ENCODE results near the gene HOXD11. TPM values are rescaled to one million over a fixed set of nuclear protein-coding genes. Genes with fewer than 3 reads are reported as not detected.
A peak's percentile ranks its signal among the peaks of the same experiment; 100 is the strongest.

The HOXD11 gene
- polyA plus RNA-seq, 4 donors, result 46.0 to 89.2 (median 64.9) TPM

DNA sequence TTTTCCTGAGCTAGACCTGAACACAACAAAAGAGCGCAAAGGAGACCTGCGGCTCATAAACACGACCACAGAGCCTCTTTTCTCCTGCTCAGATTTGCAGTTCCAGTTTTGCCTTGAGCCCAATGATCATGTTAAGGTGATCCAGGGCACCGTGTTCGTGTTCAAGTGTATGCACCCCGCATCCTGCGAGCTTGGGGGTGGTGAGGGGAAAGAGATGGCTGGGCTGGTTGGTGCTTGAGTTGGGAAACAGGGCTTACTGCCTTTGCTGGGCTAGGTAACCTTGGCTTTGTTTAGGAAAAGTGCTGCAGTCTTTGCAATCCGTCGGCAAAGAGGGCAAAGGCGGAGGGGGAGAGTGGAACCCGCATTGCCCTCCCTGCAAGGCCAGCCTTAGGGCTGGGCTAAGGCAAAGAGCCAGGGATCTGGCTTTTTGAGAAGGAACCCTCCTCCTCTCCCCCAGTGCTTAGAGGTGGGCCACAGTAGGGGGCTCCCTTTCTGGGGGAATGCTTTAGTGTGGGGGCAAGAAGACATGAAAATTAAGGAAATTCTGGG lies 10.8 kb downstream of the HOXD11 start:
- DNase-seq (ENCODE audit: low read depth in 4 of 4, low spot score in 2 of 4), result no peak

DNA sequence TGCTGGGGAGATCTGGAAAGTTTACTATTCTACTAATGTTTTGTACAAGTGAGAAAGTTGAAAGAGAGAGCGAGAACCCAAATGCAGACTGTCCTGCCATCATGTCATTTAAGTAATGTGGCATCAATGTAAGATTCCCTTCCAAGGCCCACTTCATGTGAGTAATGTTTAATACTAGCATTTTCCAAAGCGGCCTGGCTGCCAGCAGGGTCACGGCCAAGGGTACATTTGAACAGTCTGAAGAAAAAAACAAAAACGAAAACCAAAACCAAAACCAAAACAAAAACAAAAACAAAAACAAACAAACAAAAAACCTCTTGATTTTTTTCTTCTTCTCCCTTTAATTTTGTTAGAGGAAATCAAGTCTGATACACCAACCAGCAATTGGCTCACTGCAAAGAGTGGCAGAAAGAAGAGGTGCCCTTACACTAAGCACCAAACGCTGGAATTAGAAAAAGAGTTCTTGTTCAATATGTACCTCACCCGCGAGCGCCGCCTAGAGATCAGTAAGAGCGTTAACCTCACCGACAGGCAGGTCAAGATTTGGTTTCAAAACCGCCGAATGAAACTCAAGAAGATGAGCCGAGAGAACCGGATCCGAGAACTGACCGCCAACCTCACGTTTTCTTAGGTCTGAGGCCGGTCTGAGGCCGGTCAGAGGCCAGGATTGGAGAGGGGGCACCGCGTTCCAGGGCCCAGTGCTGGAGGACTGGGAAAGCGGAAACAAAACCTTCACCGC lies 11.7 kb downstream of the HOXD11 start:
- peak in 1 of 4 donors; percentile 91 for DNase-seq (ENCODE audit: low read depth in 4 of 4, low spot score in 2 of 4)

DNA sequence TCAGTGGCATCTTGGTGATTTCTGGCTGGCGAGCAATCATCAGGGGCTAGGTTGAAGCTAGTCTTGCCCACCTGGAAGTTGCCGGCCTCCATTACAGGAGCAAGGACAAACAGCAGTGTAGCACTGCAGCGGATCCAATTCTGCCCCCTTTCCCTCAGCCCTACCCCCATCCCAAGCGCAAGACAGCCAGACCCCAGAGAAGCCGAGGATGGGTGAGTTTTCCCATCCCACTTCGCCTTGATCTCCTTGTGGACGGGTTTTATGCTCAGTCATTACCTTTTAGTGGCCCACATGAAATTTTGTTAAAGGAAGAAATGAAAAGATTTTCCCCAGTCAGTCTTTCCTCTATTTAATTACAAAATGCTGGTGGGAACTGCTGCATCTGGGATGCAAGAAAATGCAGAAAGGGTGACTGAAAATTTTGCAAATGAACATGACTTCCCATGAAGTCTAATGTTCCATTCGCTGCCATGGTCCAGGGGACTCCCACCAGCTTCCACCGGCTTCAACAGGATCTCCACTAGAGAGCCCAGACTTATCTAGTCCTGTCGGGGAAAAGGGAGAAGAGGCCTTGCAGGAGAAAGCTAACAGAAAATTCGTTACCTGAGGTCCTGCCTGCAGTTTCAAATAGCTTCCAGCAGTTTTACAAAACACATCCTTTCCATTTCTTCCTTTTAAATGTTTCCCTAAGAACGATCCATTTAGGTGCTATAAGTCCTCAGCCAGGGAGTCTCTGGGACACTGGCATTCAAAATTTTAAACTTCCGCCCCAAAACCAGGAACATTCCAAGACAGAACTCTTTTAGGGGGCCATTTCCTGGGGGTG lies 13.5 kb downstream of the HOXD11 start:
- no peak for DNase-seq (ENCODE audit: low read depth in 4 of 4, low spot score in 2 of 4)

DNA sequence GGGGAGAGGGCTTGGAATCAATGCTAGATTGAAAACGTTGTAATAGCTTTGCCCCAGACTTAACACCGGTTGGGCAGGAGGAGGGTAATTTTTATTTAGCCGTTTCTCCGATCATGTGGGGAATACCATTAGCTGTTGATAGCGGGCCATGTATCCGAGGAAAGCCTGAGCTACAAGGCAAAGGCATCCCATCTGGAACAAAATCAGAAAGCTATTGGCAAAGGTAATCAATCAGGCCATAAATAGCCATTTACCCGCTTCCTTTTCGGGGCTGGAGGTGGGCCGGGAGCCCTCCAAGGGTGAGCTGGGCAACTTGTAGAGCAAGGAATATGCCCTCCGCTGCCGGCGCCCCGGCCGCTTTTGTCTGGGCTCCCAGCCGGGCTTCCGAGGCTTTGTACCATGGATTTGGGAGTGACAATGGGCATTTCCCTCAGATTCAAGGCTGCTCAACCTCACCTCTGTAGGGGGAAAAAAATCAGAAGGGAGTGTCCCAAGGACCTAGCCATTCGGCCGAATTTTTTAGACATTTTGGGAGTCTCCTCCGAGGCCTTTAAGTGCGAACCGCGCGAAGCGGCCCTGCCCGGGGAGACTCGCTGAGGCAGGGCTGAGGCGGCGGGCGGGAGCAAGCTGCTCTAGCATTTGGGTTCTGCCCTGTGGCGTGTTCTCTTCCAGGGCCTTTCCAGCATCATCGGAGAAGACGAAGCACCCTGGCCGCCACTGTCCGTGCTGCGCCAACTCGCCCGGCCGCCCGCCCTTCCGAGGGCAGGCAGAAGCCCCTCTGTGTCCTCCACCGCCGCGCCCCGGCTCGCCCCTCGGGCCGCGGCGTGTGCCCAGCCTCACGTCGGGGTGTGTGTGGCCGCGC lies 14.3 kb downstream of the HOXD11 start:
- DNase-seq (ENCODE audit: low read depth in 4 of 4, low spot score in 2 of 4), result no peak

DNA sequence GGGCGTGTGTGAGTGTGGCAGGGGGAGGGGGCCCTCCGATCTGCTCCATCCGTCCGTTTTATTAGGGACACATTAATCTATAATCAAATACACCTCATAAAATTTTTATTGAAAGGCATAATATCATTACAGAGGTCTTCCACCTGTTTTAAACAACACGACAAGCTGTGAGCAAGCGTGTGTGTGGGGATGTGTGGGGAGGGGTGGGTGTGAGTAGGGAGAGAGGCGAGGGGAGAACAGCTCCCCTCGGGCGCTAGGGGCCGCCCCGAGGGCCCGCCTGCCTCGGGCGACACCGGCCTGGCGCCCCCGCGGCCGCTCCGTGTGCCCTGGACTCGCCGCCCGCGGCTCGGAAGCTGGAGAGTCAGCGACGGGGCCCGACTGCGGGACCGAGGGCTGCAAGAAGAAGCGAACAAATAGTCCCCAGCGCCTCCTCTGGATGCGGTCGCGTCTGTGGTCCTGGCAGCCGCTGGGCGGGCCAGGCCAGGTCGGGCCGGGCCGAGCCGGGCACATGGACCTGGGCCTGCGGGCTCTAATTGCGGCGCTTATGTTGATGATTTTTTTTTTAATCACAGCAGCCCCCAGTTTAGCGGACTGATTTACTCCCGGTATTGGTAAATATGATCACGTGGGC lies 15.1 kb downstream of the HOXD11 start:
- no peak for DNase-seq (ENCODE audit: low read depth in 4 of 4, low spot score in 2 of 4)

DNA sequence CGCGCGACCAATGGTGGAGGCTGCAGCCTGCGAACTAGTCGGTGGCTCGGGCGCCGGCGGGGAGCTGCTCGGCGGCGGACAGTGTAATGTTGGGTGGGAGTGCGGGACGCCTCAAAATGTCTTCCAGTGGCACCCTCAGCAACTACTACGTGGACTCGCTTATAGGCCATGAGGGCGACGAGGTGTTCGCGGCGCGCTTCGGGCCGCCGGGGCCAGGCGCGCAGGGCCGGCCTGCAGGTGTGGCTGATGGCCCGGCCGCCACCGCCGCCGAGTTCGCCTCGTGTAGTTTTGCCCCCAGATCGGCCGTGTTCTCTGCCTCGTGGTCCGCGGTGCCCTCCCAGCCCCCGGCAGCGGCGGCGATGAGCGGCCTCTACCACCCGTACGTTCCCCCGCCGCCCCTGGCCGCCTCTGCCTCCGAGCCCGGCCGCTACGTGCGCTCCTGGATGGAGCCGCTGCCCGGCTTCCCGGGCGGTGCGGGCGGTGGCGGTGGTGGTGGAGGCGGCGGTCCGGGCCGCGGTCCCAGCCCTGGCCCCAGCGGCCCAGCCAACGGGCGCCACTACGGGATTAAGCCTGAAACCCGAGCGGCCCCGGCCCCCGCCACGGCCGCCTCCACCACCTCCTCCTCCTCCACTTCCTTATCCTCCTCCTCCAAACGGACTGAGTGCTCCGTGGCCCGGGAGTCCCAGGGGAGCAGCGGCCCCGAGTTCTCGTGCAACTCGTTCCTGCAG lies 15.8 kb downstream of the HOXD11 start, which contains the start of gene HOXD9:
Gene HOXD9 (plus strand): TSS at position 37 of the 728 bp plus-strand sequence. CDS start 50 bp downstream, at position 87.
- no peak for DNase-seq (ENCODE audit: low read depth in 4 of 4, low spot score in 2 of 4)

DNA sequence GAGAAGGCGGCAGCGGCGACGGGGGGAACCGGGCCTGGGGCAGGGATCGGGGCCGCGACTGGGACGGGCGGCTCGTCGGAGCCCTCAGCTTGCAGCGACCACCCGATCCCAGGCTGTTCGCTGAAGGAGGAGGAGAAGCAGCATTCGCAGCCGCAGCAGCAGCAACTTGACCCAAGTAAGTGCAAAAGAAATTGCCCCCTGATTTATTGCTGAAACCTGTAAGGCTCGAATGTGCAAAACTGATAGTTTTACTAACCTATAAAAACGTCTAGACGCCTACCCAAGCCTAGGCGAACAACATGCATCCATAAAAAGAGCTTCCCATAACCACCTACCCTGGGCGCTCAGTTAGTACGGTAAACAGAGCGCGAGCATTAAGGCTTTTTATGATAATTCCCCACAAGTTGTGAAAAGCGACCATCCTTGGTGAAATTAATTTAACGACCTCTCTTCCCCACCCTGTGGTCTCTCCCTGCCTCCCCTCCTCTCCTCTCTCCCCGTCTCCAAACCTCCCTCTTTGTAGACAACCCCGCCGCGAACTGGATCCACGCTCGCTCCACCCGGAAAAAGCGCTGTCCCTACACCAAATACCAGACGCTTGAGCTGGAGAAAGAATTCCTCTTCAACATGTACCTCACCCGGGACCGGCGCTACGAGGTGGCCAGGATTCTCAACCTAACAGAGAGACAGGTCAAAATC lies 16.5 kb downstream of the HOXD11 start:
- DNase-seq (ENCODE audit: low read depth in 4 of 4, low spot score in 2 of 4), result no peak

DNA sequence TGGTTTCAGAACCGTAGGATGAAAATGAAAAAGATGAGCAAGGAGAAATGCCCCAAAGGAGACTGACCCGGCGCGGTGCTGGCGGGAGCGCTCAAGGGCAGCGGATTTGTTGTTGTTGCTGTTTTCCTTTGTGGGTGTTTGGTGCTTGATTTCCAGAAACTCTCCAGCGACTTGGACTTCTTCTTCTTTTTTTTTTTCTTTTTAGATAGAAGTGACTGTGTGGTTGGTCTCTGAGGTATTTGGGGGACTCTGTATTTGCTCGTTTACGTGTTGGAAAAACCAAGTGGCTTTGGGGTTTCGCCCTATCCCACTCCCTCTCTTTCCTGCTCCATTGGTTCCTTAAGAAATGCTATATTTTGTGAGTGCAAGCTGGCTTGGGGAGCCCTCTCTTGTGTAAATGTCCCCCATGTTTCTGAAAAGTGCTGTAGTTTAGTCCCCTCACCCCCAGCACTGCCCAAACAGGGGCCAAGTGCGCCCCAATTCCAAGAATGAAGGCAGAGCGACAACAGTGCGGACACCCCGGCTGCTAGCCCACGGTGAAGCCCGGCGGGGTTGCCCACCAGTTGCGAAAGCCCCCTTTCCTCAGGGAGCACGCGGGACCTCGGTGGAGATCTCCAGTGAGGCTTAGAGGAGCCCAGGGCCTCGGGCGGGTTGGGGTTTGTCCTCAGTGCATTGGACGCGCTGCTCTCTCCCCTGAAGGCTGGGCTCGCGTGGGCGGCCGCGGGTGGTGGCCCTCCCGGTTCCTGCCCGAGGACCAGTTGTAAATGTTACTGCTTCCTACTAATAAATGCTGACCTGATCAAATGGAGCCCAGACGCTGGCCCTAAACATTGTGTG lies 17.2 kb downstream of the HOXD11 start:
- no peak for DNase-seq (ENCODE audit: low read depth in 4 of 4, low spot score in 2 of 4)

DNA sequence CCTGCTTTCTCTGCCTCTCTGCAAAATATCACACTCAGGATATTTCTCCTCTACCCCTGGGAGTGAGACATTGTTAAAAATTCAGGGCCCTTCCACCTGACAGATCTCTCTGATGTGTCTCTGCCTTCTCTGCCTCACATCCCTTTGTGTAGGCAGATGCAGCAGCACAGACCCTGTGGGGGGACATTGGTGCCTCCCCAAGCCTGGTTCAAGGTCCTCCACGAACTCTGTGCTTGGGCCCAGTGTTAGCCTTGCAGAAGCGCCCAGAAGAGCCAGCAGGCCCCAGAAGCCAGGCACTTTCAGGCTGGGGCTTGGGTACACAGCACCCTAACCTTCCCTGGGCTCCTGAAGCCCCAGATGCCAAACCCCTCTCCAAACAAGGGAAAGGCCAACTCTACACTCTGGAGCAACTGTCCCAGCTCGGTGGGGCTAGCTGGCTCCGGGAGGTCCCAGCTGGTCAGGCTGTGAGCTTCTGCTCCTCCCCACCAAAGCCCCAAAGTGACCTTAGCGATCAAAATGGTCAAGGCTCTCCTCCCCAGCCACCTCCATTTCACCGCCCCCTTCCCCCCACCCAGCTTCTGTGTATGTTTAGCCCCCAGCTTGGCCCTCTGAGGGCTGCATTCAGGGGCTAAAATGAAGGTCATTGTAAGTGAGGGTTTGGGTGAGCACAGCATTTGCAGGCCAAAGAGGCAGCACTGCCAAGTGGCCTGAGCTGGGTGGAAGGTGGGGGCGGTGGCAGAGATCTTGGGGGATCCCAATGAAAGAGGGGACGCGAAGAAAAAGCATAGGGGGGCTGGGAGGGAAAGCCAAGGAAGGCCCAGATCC lies 18.1 kb downstream of the HOXD11 start:
- DNase-seq (ENCODE audit: low read depth in 4 of 4, low spot score in 2 of 4), result no peak

DNA sequence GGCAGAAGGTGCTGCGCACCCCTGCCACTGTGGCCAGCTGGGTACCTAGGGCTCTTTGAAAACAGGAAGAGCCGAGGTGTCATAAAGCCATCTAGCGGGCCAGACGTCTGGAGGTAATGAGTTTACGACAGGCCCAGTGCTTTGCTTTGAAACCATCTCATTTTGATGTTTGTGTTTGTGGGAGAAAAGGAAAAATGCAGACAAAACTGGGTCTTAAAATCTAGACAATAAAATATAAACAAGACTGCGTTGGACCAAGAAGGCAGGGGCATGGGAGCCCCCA lies 18.6 kb downstream of the HOXD11 start:
- no peak for DNase-seq (ENCODE audit: low read depth in 4 of 4, low spot score in 2 of 4)

DNA sequence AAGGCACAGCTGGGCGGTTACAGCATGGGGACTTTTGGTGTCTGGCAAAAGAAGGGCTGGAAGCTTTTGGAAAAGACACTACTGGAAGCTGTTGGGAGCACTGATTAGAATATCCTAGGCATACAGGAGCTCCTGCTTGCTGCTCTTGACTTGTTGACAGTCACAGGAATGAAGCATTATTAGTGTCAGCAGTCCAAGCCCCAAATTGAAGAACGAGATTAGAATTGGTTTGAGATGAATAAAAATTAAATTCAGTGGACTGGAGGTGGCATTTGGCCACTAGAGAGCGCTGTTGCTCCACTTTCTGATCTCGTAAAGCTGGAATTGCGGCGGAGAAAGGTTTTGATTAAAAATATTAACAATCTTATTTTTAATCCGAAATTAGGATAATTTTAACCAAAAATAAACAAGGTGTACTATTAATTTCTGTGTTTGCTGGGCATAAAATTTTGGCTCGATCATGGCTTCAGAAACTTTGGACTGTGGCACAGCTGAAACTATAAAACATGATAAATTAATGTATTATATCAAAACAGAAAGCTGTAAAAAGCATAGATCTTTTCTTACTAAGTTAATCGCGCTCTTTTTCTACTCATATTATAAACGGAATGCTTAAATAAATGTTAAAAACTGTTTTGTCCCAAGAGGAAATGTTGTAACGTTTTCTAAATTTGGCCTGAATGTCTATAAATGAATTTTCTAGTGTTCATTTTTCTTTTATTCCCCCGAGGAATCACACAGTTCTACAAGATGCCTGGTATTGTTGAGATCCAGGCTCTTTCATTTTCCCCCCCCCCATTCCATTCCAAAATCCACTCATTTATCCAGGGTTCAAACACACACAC lies 20.1 kb downstream of the HOXD11 start:
- no peak for DNase-seq (ENCODE audit: low read depth in 4 of 4, low spot score in 2 of 4)

DNA sequence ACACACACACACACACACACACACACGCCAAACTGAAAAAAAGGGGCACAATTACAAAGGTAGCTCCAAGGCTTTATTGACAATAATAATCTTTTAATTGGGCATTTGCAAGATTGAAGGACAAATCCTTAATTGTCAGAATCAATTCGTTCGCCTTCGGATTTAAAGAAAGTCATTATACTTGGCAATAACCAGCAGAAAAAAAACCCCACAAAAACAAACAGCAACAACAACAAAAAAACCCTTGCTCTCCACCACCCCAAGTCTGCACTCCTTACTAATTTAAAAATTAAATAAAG lies 20.6 kb downstream of the HOXD11 start:
- no peak for DNase-seq (ENCODE audit: low read depth in 4 of 4, low spot score in 2 of 4)

DNA sequence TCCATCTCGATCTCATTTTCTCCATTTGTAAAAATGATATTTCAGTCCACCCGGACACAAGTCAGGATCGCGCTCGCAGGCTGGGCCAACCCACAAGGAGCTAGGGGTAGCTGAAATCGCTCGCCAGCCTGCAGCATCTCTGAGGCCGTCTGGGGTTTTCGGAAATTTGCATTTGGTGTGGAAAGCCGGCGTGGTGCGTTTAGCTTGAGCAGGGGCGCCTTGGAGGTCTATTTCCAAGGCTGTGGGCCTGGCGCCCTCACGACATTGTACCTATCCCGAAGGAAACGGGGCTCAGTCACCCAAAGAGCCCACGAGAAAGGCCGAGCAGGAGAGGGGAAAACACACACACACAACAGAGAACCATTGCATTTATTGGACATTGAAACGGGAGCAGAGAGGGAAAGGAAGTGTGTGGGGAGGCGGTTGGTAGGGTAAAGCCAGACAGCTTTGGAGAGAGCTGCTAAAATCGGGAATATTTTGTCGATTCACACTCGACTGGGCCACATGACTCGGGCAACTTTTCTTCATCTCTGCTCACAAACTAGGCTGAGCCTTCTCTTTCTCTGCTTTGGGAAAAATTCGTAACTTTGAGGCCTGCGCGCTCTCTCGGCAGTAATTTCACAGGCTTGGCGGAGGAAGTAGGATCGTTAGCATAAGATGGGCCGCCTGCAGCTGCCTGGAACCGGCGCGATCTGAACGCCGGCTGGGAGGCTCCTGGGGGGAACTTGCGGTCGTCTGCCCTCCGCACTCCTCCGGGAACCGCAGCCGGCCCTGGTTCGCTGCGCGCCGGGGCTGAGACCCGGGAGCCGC lies 21.3 kb downstream of the HOXD11 start:
- no peak for DNase-seq (ENCODE audit: low read depth in 4 of 4, low spot score in 2 of 4)

DNA sequence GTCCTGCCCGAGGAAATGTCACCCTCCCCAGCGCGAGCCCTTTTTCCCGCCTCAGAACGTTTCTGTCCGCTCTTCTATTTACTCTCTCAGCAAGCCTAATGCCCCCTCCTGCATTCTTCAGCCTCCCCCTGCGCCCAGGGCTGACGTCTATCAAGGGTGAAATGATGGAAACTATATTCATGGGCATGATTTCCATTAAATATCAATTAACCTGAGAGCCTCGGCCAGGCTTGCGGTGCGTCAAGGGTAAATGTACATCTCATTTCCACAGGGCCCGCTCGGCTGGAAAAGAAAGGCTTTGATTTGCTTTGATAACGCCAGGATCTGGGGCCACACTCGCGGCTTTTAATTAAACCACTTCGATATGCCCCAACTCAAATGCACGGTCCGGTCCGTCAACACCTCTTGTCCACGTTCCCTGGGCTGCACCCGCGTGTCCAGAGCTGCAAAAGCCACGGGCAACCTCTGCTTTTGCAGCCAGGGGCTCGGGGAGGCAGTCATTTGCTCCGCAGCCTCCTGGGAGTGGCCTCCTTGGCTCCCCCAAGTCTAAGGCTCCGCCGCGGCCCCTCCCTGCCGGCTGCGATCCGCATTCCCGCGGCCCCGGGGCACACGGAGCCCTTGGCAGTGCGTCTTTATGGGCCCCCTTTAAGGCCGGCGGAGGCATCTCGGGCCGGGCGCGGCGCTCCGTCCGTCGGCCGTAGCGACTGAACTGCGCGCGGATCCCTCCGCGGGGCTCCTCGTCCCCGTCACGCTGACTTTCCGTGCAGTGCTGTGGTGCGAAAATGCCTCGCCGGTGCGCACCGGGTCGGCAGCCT lies 22.1 kb downstream of the HOXD11 start, which contains the start of gene HOXD8:
Gene HOXD8 (plus strand): TSS at position 724 of the 815 bp plus-strand sequence. CDS start 662 bp downstream, outside the sequence.
- no peak for DNase-seq (ENCODE audit: low read depth in 4 of 4, low spot score in 2 of 4)

DNA sequence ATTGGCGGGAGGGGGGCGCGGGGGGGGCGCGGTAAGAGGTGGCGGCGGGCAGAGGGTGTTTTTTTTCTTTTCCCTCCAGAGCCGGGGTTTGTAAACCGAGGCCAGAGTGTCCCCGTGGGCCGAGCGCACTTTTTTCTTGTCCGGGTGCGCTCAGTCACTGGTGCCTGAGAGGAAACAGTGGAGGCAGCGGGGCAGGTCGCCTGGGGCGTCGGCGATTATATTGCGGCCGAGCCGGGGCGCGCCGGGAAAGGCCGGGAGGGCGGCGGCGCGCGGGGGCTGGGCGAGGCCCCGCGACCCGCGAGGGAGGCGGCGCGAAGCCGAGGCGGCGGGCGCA lies 22.7 kb downstream of the HOXD11 start:
- no peak for DNase-seq (ENCODE audit: low read depth in 4 of 4, low spot score in 2 of 4)
